ENCODE measurements around the gene MDC1. TPM values are rescaled to one million over a fixed set of nuclear protein-coding genes. Genes with fewer than 3 reads are reported as not detected.

MDC1 gene
- total and polyA plus RNA-seq, 2 of the 13 experiments (the other 11 are each of a cell fraction or from before 2014, with no cell fraction given), result 8.4 to 14.0 TPM

GRCh38 chr6:30725713-30726505, 8.8 kb upstream of the MDC1 start:
- Histone ChIP-seq H3K27me3 (ENCODE audit: control insufficient read depth in 1 of 2, insufficient read depth in 2 of 2, low read length in 2 of 2) (no peaks in the 10 kb centered on the region; a peak in 1 of 5 replicates), H3K4me2 (ENCODE audit: low read depth, low read length) (no peak overlapping the region), H4K20me1 (ENCODE audit: insufficient read depth, low read length) (peaks cover 44% of the 10 kb centered on the region), H3K27ac (ENCODE audit: extremely low read length, insufficient read depth, low read length) (peak overlapping the region; percentile 2), H2AFZ (ENCODE audit: low read length) (no peak overlapping the region), H3K9ac (ENCODE audit: insufficient read depth, low read depth, low read length) (no peak overlapping the region), H3K4me3 (replicated peaks in 1 of 3; ENCODE audit: insufficient read depth in 1 of 3, low read depth in 2 of 3, low read length in 3 of 3) (no peak overlapping the region), H3K9me3 (ENCODE audit: low read length) (no peaks in the 10 kb centered on the region), H3K36me3 (replicated peaks in 1 of 2; ENCODE audit: control insufficient read depth in 1 of 2, insufficient read depth in 2 of 2, low read length in 2 of 2) (peaks cover 27 to 64% of the 10 kb centered on the region in 2 experiments), H3K4me1 (ENCODE audit: insufficient read depth, low read length) (peaks cover 56% of the 10 kb centered on the region), H3K79me2 (ENCODE audit: insufficient read depth, low read length) (peaks cover 29% of the 10 kb centered on the region)
- peak; percentile 9 for ATAC-seq
- no TSS peak for BruUV-seq (replicated peaks)
- 91% methylated on average over 3 of the region's 3 CpGs for WGBS (ENCODE audit: low lambda C conversion rate)
- FAIRE-seq, result peak; percentile 59
- intact Hi-C loops (cut with micrococcal nuclease; ENCODE audit: unreplicated experiment), result no loop called here
- POLR2A ChIA-PET, result interaction anchor here (0.5 to 2.5 kb wide), 7 partner anchors 9 to 180 kb away, joined by 3 to 9 read pairs (median 4); partner anchors contain the start of genes FLOT1 and MDC1
- in situ Hi-C loops (cut with HindIII; ENCODE audit: extremely low pct_ligation_motif_present, low pct_unique_long_range_greater_than_20kb), result loop anchor here (10.0 kb wide), 1 partner anchor 241 kb away; the partner anchor contains the start of gene HLA-E
- CTCF ChIA-PET (ENCODE audit: low intra/inter-chr PET ratio, low total read pairs), result interaction anchor here (1.3 kb wide), 1 partner anchor 43 kb away, joined by 3 read pairs; no protein-coding TSS in a partner anchor
- DNase-seq (ENCODE audit: low spot score), result no peak
- TF ChIP-seq THRA (CRISPR knock-in tag; IDR thresholded peaks at IDR 0.05; ENCODE audit: borderline replicate concordance) (no peak), ZBTB49 (CRISPR knock-in tag; IDR thresholded peaks at IDR 0.05; ENCODE audit: borderline replicate concordance) (0 out of 2 replicates have a peak, but pooled peaks have one; percentile 27), ZNF704 (CRISPR knock-in tag; IDR thresholded peaks at IDR 0.05; ENCODE audit: borderline replicate concordance) (no peak), TBP (CRISPR knock-in tag; IDR thresholded peaks at IDR 0.05) (no peak), MYPOP (CRISPR knock-in tag; IDR thresholded peaks at IDR 0.05) (no peak), ZNF337 (CRISPR knock-in tag; IDR thresholded peaks at IDR 0.05; ENCODE audit: borderline replicate concordance, low read depth) (no peak), SALL1 (CRISPR knock-in tag; IDR thresholded peaks at IDR 0.05) (peak; percentile 57), NCOA1 (CRISPR knock-in tag; IDR thresholded peaks at IDR 0.05) (no peak), PRMT3 (CRISPR knock-in tag; IDR thresholded peaks at IDR 0.05; ENCODE audit: borderline replicate concordance, low read depth) (0 out of 2 replicates have a peak, but pooled peaks have one; percentile 39), JUNB (CRISPR knock-in tag; IDR thresholded peaks at IDR 0.05; ENCODE audit: borderline replicate concordance) (peak; percentile 57; the same call in 1 of the 2 replicates), SMAD9 (CRISPR knock-in tag; IDR thresholded peaks at IDR 0.05) (no peak), ZNF549 (CRISPR knock-in tag; IDR thresholded peaks at IDR 0.05) (no peak), KDM2A (CRISPR knock-in tag; IDR thresholded peaks at IDR 0.05; ENCODE audit: borderline replicate concordance, low read depth) (peak; percentile 75), NFATC3 (CRISPR knock-in tag; IDR thresholded peaks at IDR 0.05) (peak; percentile 40; the same call in 1 of the 2 replicates), ZNF879 (CRISPR knock-in tag; IDR thresholded peaks at IDR 0.05) (no peak), ZNF780A (CRISPR knock-in tag; IDR thresholded peaks at IDR 0.05) (0 out of 2 replicates have a peak, but pooled peaks have one; percentile 28)

Data from HepG2 (cell line).